B cell (primary cell): ENCODE results near the gene ZNF727. TPM values are rescaled to one million over a fixed set of nuclear protein-coding genes. Genes with fewer than 3 reads are reported as not detected.
"Not testable (repeated sequence)": the region's sequence is repeated elsewhere in the genome, so short reads cannot be mapped to it uniquely, and the experiment has no call there.

Experiments
- ATAC-seq: fragments of 200-7000 bp; cut with Tn5 transposase; one replicate; pipeline ENCODE4 v1.10.0; 2021; ENCODE audit warnings: low read depth, mild to moderate bottlenecking, moderate number of reproducible peaks, moderate library complexity
- CTCF ChIA-PET: fragments of 350-600 bp; sonication (Branson Sonifier 250); formaldehyde crosslinking; loops from one replicate; lab custom pipeline; 2021; ENCODE audit warnings: antibody characterized with exemption, inconsistent platforms; lab: Charles Lee
- POLR2A ChIA-PET: fragments of 350-600 bp; sonication (Branson Sonifier 250); formaldehyde crosslinking; loops from one replicate; lab custom pipeline; 2021; ENCODE audit warnings: antibody characterized with exemption; lab: Charles Lee
- DNase-seq: peaks from one replicate; pipeline ENCODE4 v3.0.0; 2013
- H2AFZ ChIP-seq: 2 replicates; pipeline ENCODE4 v1.6.1; 2012; ENCODE audit warnings: mild to moderate bottlenecking, low read depth, low read length; ENCODE audit not compliant: insufficient read depth, poor library complexity, severe bottlenecking
- H3K27ac ChIP-seq, 2 donors: 1 replicate in 1 of 2; 2 replicates in 1 of 2; pipeline ENCODE4 v1.5.1; 2012 to 2013; ENCODE audit warnings: low read length in 2 of 2, mild to moderate bottlenecking in 2 of 2, moderate library complexity in 1 of 2
- H3K27me3 ChIP-seq, 4 experiments: fragments of 200-600 bp in 1 of 4; sonication (generic) in 1 of 4; replicated peaks in 1 of 4; 1 replicate in 2 of 4; 2 replicates in 2 of 4; pipeline versions ENCODE4 v1.6.1 to v1.7.0; 2013 to 2016; ENCODE audit warnings: low read length in 3 of 4, mild to moderate bottlenecking in 2 of 4, mixed read lengths in 1 of 4, moderate library complexity in 1 of 4; ENCODE audit not compliant: insufficient read depth in 4 of 4, control insufficient read depth in 3 of 4; ENCODE audit errors: control extremely low read depth in 1 of 4
- H3K36me3 ChIP-seq, 2 experiments: replicated peaks in 1 of 2; 1 replicate in 1 of 2; 2 replicates in 1 of 2; pipeline versions ENCODE4 v1.6.1 to v1.7.1; 2013; ENCODE audit warnings: low read length in 1 of 2; ENCODE audit not compliant: insufficient read depth in 2 of 2, control insufficient read depth in 1 of 2; ENCODE audit errors: control extremely low read depth in 1 of 2, extremely low read depth in 1 of 2
- H3K4me1 ChIP-seq, 2 donors: fragments of 200-600 bp in 1 of 2; sonication (generic) in 1 of 2; 1 replicate in 1 of 2; 2 replicates in 1 of 2; pipeline versions ENCODE4 v1.5.1 to v1.6.1; 2013 to 2017; ENCODE audit warnings: low read length in 2 of 2; ENCODE audit not compliant: control insufficient read depth in 2 of 2, insufficient read depth in 2 of 2
- H3K4me2 ChIP-seq: replicated peaks from 2 replicates; pipeline ENCODE3; 2012; ENCODE audit warnings: mild to moderate bottlenecking, low read depth, low read length; ENCODE audit not compliant: poor library complexity, severe bottlenecking
- H3K4me3 ChIP-seq, 5 experiments: fragments of 200-600 bp in 1 of 5; sonication (generic) in 1 of 5; 1 replicate in 3 of 5; 2 replicates in 2 of 5; pipeline versions ENCODE4 v1.5.1 to v1.7.0; 2011 to 2016; ENCODE audit warnings: low read length in 4 of 5, mild to moderate bottlenecking in 4 of 5, low read depth in 2 of 5, control low read depth in 1 of 5, moderate library complexity in 1 of 5; ENCODE audit not compliant: insufficient read depth in 1 of 5; ENCODE audit errors: control extremely low read depth in 1 of 5, extremely low read depth in 1 of 5
- H3K79me2 ChIP-seq: fragments of 200-600 bp; sonication (generic); one replicate; pipeline ENCODE4 v1.6.0; 2016; ENCODE audit warnings: low read length; ENCODE audit not compliant: control insufficient read depth, insufficient read depth
- H3K9ac ChIP-seq: fragments of 200-600 bp; sonication (generic); 2 replicates; pipeline ENCODE4 v1.6.1; 2017; ENCODE audit warnings: mild to moderate bottlenecking, low read length, moderate library complexity
- H3K9me3 ChIP-seq, 3 donors: one replicate each; pipeline versions ENCODE4 v1.6.1 to v1.7.1; 2013; ENCODE audit warnings: low read length in 2 of 3; ENCODE audit not compliant: control insufficient read depth in 2 of 3, insufficient read depth in 1 of 3; ENCODE audit errors: control extremely low read depth in 1 of 3
- H4K20me1 ChIP-seq: 2 replicates; pipeline ENCODE4 v1.6.0; 2012; ENCODE audit warnings: mild to moderate bottlenecking, low read length; ENCODE audit not compliant: insufficient read depth, control insufficient read depth, poor library complexity, severe bottlenecking
- H3K27ac Mint-ChIP-seq: one replicate; pipeline ENCODE4 v1.8.0; 2021; ENCODE audit warnings: mixed read lengths
- H3K27me3 Mint-ChIP-seq: one replicate; pipeline ENCODE4 v1.8.0; 2021; ENCODE audit warnings: mixed read lengths
- H3K4me1 Mint-ChIP-seq: one replicate; pipeline ENCODE4 v1.8.0; 2021; ENCODE audit warnings: mixed read lengths
- H3K4me3 Mint-ChIP-seq: one replicate; pipeline ENCODE4 v1.8.0; 2021; ENCODE audit warnings: mixed read lengths
- H3K9me3 Mint-ChIP-seq: one replicate; pipeline ENCODE4 v1.8.0; 2022; ENCODE audit warnings: mixed read lengths; ENCODE audit not compliant: insufficient read depth
- EZH2 ChIP-seq: IDR thresholded peaks from 2 replicates; pipeline ENCODE4 v1.6.1; 2012; ENCODE audit warnings: borderline replicate concordance, low read depth, mild to moderate bottlenecking, moderate library complexity, low read length; ENCODE audit not compliant: insufficient read depth, poor library complexity, severe bottlenecking
- WGBS: methylation state at CpG from one replicate; pipeline ENCODE4 v1.1.5; 2013; ENCODE audit warnings: missing lambda C conversion rate; ENCODE audit not compliant: insufficient coverage; 5-methylcytosine and 5-hydroxymethylcytosine counted together
- intact Hi-C: fragments of 100-400 bp; cut with micrococcal nuclease; formaldehyde crosslinking; loops from one replicate; pipeline ENCODE4 v1.10.0; 2022
- polyA plus RNA-seq: library from polyadenylated mRNA; depleted of rRNA; stranded (reverse); fragments of >200 nt; gene quantifications from 2 replicates; pipeline ENCODE4 v1.2.3, GENCODE V29; 2012
- total RNA-seq, 2 donors: library from RNA; stranded (reverse); fragments of 120-200 nt in 1 of 2; gene quantifications; 1 replicate in 1 of 2; 2 replicates in 1 of 2; pipeline versions ENCODE4 v1.2.3 to v1.2.4, GENCODE V29; 2013 to 2022
- TF ChIP-seq, protein P1 (sequence below): fragments of 200-600 bp; IDR thresholded peaks from one replicate; pipeline ENCODE4 v1.8.0; 2022; ENCODE audit warnings: antibody characterized with exemption, mild to moderate bottlenecking

ZNF727 gene
- total and polyA plus RNA-seq, 2 donors (not counting 1 experiment from before 2014, with no cell fraction given), result 0.55 to 1.2 TPM

DNA sequence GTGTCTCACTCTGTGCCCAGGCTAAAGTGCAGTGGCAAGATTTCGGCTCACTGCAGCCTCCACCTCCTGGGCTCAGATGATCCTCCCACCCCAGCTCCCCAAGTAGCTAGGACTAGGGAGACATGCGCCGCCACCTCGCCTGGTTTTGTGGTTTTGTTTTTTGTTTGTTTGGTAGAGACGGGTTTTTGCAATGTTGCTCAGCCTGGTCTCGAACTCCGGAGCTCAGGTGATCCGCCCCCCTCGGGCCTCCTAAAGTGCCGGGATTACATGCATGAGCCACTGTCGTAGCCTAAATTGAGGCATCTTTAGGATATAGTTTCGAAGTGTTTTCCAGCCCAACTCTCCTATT lies 781 bp downstream of the ZNF727 start:
- peaks cover 0 to 44% (median 0%) of the 10 kb centered on the region in 3 donors for H3K9me3 ChIP-seq
- no peak overlapping the region for H3K27ac ChIP-seq
- H3K36me3 ChIP-seq, result no peaks in the 10 kb centered on the region
- no peak overlapping the region for H3K4me2 ChIP-seq
- ChIA-PET CTCF (no interaction called here), POLR2A (no interaction called here)
- H2AFZ ChIP-seq, result peak overlapping the region; percentile 47
- Mint-ChIP-seq H3K4me1 (no peaks in the 10 kb centered on the region), H3K9me3 (peaks cover 3% of the 10 kb centered on the region), H3K27me3 (no peaks in the 10 kb centered on the region), H3K4me3 (no peak overlapping the region), H3K27ac (no peak overlapping the region)
- peak overlapping the region in 3 of 5 experiments; percentile 39 to 48 (median 47) for H3K4me3 ChIP-seq
- H3K27me3 ChIP-seq, result no peaks in the 10 kb centered on the region
- DNase-seq (no peak), ATAC-seq (no peak)
- no peaks in the 10 kb centered on the region for H3K4me1 ChIP-seq
- H3K9ac ChIP-seq, result peak overlapping the region; percentile 43
- TF ChIP-seq, protein P1, sequence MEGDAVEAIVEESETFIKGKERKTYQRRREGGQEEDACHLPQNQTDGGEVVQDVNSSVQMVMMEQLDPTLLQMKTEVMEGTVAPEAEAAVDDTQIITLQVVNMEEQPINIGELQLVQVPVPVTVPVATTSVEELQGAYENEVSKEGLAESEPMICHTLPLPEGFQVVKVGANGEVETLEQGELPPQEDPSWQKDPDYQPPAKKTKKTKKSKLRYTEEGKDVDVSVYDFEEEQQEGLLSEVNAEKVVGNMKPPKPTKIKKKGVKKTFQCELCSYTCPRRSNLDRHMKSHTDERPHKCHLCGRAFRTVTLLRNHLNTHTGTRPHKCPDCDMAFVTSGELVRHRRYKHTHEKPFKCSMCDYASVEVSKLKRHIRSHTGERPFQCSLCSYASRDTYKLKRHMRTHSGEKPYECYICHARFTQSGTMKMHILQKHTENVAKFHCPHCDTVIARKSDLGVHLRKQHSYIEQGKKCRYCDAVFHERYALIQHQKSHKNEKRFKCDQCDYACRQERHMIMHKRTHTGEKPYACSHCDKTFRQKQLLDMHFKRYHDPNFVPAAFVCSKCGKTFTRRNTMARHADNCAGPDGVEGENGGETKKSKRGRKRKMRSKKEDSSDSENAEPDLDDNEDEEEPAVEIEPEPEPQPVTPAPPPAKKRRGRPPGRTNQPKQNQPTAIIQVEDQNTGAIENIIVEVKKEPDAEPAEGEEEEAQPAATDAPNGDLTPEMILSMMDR, result no peak
- no peak for TF ChIP-seq EZH2
- no peaks in the 10 kb centered on the region for H3K79me2 ChIP-seq
- intact Hi-C loops, result no loop called here
- 40% methylated on average over 1 of the region's 12 CpGs for whole genome bisulfite sequencing
- no peaks in the 10 kb centered on the region for H4K20me1 ChIP-seq

DNA sequence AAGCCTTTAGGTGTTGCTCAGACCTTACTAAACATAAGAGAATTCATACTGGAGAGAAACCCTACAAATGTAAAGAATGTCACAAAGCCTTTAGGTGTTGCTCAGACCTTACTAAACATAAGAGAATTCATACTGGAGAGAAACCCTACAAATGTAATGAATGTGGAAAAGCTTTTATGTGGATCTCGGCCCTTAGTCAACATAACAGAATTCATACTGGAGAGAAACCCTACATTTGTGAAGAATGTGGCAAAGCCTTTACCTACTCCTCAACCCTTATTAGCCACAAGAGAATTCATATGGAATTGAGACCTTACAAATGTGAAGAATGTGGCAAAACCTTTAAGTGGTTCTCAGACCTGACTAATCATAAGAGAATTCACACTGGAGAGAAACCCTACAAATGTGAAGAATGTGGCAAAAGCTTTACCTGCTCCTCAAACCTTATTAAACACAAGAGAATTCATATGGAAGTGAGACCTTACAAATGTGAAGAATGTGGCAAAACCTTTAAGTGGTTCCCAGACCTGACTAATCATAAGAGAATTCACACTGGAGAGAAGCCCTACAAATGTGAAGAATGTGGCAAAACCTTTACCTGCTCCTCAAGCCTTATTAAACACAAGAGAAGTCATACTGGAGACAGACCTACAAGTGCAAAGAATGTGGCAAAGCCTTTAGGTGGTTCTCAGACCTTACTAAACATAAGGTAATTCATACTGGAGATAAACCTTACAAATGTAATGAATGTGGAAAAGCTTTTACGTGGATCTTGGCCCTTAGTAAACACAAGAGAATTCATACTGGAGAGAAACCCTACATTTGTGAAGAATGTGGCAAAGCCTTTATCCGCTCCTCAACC lies 32.8 kb downstream of the ZNF727 start:
- H3K9me3 ChIP-seq, result peaks cover 8 to 74% (median 31%) of the 10 kb centered on the region in 3 donors
- H3K4me1 ChIP-seq, H3K4me1 Mint-ChIP-seq, H3K4me3 Mint-ChIP-seq, H3K4me3 ChIP-seq, H3K36me3 ChIP-seq, H3K27me3 ChIP-seq, H4K20me1 ChIP-seq, ATAC-seq, H2AFZ ChIP-seq, H3K27ac Mint-ChIP-seq, CTCF ChIA-PET, POLR2A ChIA-PET, H3K27me3 Mint-ChIP-seq, H3K9ac ChIP-seq, H3K4me2 ChIP-seq, DNase-seq, H3K79me2 ChIP-seq, intact Hi-C loops, H3K27ac ChIP-seq: not testable (repeated sequence)
- WGBS, result no CpG with 5 or more reads among the region's 3 CpGs
- H3K9me3 Mint-ChIP-seq, result peaks cover 23% of the 10 kb centered on the region
